ENCODE data around the gene MARCOL.
"Not testable (repeated sequence)": the region's sequence is repeated elsewhere in the genome, so short reads cannot be mapped to it uniquely, and the experiment has no call there.

Gene MARCOL

DNA sequence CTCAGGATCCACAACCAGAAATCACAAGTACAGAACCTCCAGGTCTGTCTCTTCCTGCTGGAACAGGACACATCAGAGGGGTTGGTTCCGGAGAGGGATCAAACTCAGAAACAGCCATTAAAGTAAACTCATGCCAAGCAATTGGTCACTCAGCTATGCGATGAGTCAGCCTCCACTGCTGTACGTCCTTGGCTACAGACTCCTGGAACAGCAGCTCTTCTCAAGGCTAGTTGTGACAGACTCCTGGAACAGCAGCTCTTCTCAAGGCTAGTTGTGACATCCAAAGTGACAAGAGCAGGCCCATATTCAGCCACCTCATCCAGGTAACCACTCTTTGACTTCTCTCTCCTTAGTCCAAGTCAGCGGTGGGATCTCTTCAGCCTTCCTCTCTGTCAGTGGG, 30.2 kb downstream of the MARCOL start, which contains the start of gene SPINK13:
TSS of gene SPINK13 (plus strand) at position 229 of the 400 bp plus-strand sequence. CDS start 1,279 bp downstream, outside the sequence.
- no peak for DNase-seq

- DNase-seq = not testable (repeated sequence)
Observed at GRCh38 chr5:148275129-148275528, 36.8 kb downstream of the MARCOL start.

GRCh38 chr5:148280893-148281292, 42.6 kb downstream of the MARCOL start:
- not testable (repeated sequence) for DNase-seq

DNA sequence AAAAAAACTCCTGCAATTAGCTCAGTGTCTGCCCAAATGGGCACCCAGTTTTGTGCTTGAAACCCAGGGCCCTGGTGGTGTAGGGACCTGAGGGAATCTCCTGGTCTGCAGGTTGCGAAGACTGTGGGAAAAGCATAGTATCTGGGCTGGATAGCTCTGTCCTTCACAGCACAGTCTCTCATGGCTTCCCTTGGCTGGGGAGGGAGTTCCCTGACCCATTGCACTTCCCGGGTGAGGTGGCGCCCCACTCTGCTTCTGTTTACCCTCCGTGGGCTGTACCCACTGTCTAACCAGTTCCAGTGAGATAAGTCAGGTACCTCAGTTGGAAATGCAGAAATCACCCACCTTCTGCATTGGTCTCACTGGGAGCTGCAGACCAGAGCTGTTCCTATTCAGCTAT, 43.0 kb downstream of the MARCOL start:
- not testable (repeated sequence) for DNase-seq

DNA sequence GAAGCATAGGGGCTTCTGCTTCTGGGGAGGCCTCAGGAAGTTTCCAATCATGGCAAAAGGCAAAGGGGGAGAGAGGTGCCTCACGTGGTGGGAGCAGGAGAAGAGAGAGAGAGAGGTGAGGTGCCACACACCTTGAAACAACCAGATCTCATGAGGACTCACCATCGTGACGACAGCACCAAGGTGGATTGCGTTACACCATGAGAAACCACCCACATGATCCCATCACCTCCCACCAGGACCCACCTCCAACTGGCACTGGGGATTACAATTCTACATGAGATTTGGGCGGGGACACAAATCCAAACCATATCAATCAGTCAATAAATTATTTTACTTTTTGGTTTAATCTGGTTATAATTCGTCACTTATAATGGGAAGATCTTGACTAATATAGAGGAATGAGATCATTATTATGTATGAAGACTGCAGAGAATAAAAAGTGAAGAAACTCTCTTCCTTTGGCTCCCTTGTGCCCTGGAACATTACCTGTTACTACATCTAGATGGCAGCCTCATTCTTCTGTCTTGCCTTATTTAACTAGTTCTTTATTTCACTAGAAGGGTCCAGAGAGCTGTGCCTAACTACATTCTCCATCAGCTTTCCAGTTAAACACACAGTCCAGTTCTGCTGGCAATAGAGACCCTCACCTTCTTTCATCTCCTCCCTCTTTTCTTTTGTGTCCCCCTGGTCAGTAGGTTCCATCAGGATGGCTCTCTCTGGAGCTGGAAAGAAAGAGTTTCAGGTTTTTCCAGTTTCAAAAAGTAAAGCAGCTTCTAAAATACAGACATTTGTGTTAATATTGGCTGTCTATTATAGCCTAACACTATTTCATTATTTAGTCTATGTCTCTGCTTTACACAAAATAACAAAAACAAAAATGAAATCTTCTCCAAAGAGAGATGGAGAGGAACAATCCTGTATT, 52.2 kb downstream of the MARCOL start:
- DNase-seq = no peak

All from femur (tissue), 1 donor.